Endometrial microvascular endothelial cells (primary cell): ENCODE measurements around the gene CELF1. TPM values are rescaled to one million over a fixed set of nuclear protein-coding genes. Genes with fewer than 3 reads are reported as not detected.

ENCODE experiments used
- in situ Hi-C: cut with HindIII; loops from 2 replicates; pipeline ENCODE4 v1.10.0; 2017; ENCODE audit warnings: low sequenced_read_pairs, low pct_unique_long_range_greater_than_20kb; ENCODE audit errors: inconsistent ontology term
- total RNA-seq: library from RNA; depleted of rRNA; stranded (reverse); fragments of >200 nt; gene quantifications from one replicate; pipeline ENCODE4 v1.2.3, GENCODE V29; 2015; ENCODE audit errors: inconsistent ontology term

The CELF1 gene
- total RNA-seq, 1 donor from 2014 or later = 86.2 TPM

GRCh38 chr11:47518212-47518964 lies 34.5 kb downstream of the CELF1 start:
- in situ Hi-C loops = no loop called here

- in situ Hi-C loops = no loop called here
These were observed 35.7 kb downstream of the CELF1 start for GRCh38 chr11:47516984-47517853.

GRCh38 chr11:47516155-47516554 lies 36.8 kb downstream of the CELF1 start:
- in situ Hi-C loops = no loop called here

GRCh38 chr11:47514825-47515647 lies 37.9 kb downstream of the CELF1 start:
- in situ Hi-C loops = no loop called here

GRCh38 chr11:47512701-47513100 lies 40.2 kb downstream of the CELF1 start:
- in situ Hi-C loops = no loop called here

GRCh38 chr11:47511917-47512316 lies 41.0 kb downstream of the CELF1 start:
- in situ Hi-C loops = no loop called here

- in situ Hi-C loops = no loop called here
These were observed 42.7 kb downstream of the CELF1 start for GRCh38 chr11:47510209-47510608.

- in situ Hi-C loops = no loop called here
These were observed 43.8 kb downstream of the CELF1 start for GRCh38 chr11:47509077-47509536.

- in situ Hi-C loops = no loop called here
These were observed 44.5 kb downstream of the CELF1 start for GRCh38 chr11:47508240-47508957.

GRCh38 chr11:47507563-47508239 lies 45.2 kb downstream of the CELF1 start:
- in situ Hi-C loops = no loop called here

- in situ Hi-C loops = no loop called here
These were observed 46.0 kb downstream of the CELF1 start for GRCh38 chr11:47506795-47507562.

GRCh38 chr11:47506373-47506772 lies 46.6 kb downstream of the CELF1 start:
- in situ Hi-C loops = no loop called here

GRCh38 chr11:47504910-47505309 lies 48.0 kb downstream of the CELF1 start:
- in situ Hi-C loops = no loop called here

- in situ Hi-C loops = no loop called here
These were observed 49.7 kb downstream of the CELF1 start for GRCh38 chr11:47503227-47503626.

GRCh38 chr11:47502767-47503166 lies 50.2 kb downstream of the CELF1 start:
- in situ Hi-C loops = no loop called here

GRCh38 chr11:47501101-47501500 lies 51.8 kb downstream of the CELF1 start:
- in situ Hi-C loops = no loop called here

GRCh38 chr11:47500121-47500520 lies 52.8 kb downstream of the CELF1 start:
- in situ Hi-C loops = no loop called here
